Esophagus muscularis mucosa (tissue), 4 donors: ENCODE results near the gene ATP1A4. TPM values are rescaled to one million over a fixed set of nuclear protein-coding genes. Genes with fewer than 3 reads are reported as not detected.

ENCODE experiments used
- DNase-seq: peaks from one replicate; pipeline ENCODE4 v3.0.0-alpha.2; 2017; ENCODE audit errors: extremely low spot score
- H3K27ac ChIP-seq, 4 donors: fragments of 200-600 bp; sonication (generic); replicated peaks in 1 of 4; 1 replicate in 3 of 4; 2 replicates in 1 of 4; pipeline ENCODE4 v1.5.1; 2016 to 2019; ENCODE audit warnings: mild to moderate bottlenecking in 1 of 4
- H3K27me3 ChIP-seq, 4 donors: fragments of 200-600 bp; sonication (generic); one replicate each; pipeline versions ENCODE4 v1.5.1 to v1.6.0; 2016 to 2019
- H3K36me3 ChIP-seq, 4 donors: fragments of 200-600 bp; sonication (generic); one replicate each; pipeline ENCODE4 v1.5.1; 2016 to 2019
- H3K4me1 ChIP-seq, 4 donors: fragments of 200-600 bp; sonication (generic); one replicate each; pipeline ENCODE4 v1.5.1; 2016 to 2019
- H3K4me3 ChIP-seq, 4 donors: fragments of 200-600 bp; sonication (generic); 1 replicate in 2 of 4; 2 replicates in 2 of 4; pipeline ENCODE4 v1.5.1; 2016 to 2019; ENCODE audit warnings: mild to moderate bottlenecking in 4 of 4, moderate library complexity in 1 of 4
- H3K9me3 ChIP-seq, 4 donors: fragments of 200-600 bp; sonication (generic); 1 replicate in 3 of 4; 2 replicates in 1 of 4; pipeline ENCODE4 v1.5.1; 2016 to 2019
- EP300 ChIP-seq: sonication (generic); formaldehyde crosslinking; IDR thresholded peaks from one replicate; pipeline ENCODE4 v1.6.1; 2017; ENCODE audit warnings: antibody characterized with exemption
- POLR2A ChIP-seq: fragments of 450-650 bp; IDR thresholded peaks from one replicate; pipeline ENCODE4 v1.6.1; 2017; ENCODE audit warnings: antibody characterized with exemption, moderate library complexity, mild to moderate bottlenecking, low read depth
- POLR2AphosphoS5 ChIP-seq, 2 donors: sonication (generic); formaldehyde crosslinking; IDR thresholded peaks; one replicate each; pipeline ENCODE4 v1.6.1; 2017; ENCODE audit warnings: antibody characterized with exemption in 2 of 2
- WGBS: methylation state at CpG from one replicate; pipeline ENCODE4 v1.1.5; 2018; 5-methylcytosine and 5-hydroxymethylcytosine counted together
- intact Hi-C: fragments of 100-400 bp; cut with DNase I; formaldehyde crosslinking; loops from one replicate; pipeline ENCODE4 v1.15.1; 2023
- total RNA-seq, 4 donors: library from RNA; depleted of rRNA; stranded (reverse); fragments of >200 nt; gene quantifications; one replicate each; pipeline versions ENCODE4 v1.1.0 to v1.2.1, GENCODE V29; 2016
- TF ChIP-seq, protein P1 (sequence below), 3 experiments: fragments of 200-600 bp in 2 of 3; fragments of 450-650 bp in 1 of 3; sonication (generic) in 2 of 3; IDR thresholded peaks; one replicate each; pipeline ENCODE4 v1.5.1; 2017 to 2019; ENCODE audit warnings: antibody characterized with exemption in 3 of 3, mild to moderate bottlenecking in 2 of 3, moderate library complexity in 1 of 3

The ATP1A4 gene
- total RNA-seq, 4 donors from 2014 or later = 0.17 to 2.1 (median 0.98) TPM; not detected in 1

DNA sequence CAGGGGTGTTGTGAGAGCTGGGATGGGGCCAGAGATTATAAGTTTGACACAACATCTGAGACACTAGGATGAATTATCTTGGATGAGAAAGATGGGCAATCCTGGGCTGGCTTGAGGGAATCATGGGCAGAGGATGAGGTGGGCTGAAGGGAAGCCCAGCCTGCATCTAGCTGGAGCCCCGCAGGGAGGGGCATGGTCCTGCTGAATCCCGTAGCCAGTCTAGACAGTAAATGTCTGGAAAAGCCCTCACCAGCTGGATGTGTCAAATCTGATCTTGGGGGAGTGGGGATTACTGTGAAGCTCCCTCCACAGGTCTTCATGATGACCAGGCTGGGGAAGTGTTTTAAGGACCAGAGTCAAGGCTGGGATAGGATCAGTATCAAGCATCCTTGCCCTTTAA is 35.3 kb downstream of the ATP1A4 start:
- no peak for DNase-seq
- Histone ChIP-seq H3K27me3 (no peaks in the 10 kb centered on the region), H3K36me3 (no peaks in the 10 kb centered on the region), H3K4me1 (peaks cover 13 to 28% (median 26%) of the 10 kb centered on the region in 4 donors), H3K27ac (no peak overlapping the region), H3K4me3 (no peak overlapping the region), H3K9me3 (no peaks in the 10 kb centered on the region)
- 89% methylated on average over 2 of the region's 2 CpGs for WGBS
- TF ChIP-seq, protein P1, sequence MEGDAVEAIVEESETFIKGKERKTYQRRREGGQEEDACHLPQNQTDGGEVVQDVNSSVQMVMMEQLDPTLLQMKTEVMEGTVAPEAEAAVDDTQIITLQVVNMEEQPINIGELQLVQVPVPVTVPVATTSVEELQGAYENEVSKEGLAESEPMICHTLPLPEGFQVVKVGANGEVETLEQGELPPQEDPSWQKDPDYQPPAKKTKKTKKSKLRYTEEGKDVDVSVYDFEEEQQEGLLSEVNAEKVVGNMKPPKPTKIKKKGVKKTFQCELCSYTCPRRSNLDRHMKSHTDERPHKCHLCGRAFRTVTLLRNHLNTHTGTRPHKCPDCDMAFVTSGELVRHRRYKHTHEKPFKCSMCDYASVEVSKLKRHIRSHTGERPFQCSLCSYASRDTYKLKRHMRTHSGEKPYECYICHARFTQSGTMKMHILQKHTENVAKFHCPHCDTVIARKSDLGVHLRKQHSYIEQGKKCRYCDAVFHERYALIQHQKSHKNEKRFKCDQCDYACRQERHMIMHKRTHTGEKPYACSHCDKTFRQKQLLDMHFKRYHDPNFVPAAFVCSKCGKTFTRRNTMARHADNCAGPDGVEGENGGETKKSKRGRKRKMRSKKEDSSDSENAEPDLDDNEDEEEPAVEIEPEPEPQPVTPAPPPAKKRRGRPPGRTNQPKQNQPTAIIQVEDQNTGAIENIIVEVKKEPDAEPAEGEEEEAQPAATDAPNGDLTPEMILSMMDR (IDR thresholded peaks at IDR 0.05) = no peak
- intact Hi-C loops = no loop called here

DNA sequence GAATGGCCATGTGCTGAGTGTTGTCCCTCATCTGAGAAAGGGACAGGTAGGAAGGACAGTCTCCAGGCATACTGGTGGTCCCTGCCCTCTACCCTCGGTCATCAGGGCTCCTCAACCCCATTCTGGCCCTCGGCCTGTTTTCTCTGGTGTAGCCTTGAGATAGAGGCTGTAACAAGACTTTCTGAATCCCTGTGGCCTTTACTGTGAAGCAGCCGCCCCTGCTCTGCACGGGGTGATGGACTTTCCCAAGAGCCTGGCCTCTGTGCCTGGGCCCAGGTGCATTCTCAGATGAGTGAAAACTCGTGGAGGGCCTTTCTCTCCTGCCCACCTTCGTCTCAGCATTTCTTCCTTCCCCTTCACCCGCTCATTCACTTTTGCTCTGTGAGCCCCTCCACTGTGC is 36.0 kb downstream of the ATP1A4 start:
- WGBS = 88% methylated on average over 7 of the region's 7 CpGs
- TF ChIP-seq EP300 = no peak
- TF ChIP-seq POLR2A = no peak
- TF ChIP-seq, protein P1 (IDR thresholded peaks at IDR 0.05) = no peak
- TF ChIP-seq POLR2AphosphoS5 (IDR thresholded peaks at IDR 0.05) = no peak

DNA sequence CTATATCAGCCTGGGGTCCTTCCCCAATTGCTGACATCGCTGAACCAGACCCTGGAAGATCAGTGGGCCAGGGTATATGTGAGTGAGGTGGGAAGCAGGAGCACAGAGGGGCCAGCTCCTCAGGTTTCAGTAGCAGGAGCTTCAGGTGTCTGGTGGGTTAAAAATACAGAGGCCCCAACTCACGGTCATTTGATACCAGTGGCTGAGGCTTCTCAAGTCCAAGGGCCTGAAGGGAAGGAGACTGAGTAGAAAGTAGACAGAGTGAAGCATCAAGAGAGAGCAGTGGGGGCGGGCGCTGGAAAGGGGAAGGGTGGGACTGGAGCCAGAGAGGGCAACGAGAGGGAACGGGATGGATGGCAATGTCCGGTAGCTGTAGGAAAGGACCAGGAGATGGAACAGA is 36.9 kb downstream of the ATP1A4 start:
- H3K27ac ChIP-seq = no peak overlapping the region
- H3K9me3 ChIP-seq = no peaks in the 10 kb centered on the region
- intact Hi-C loops = no loop called here
- TF ChIP-seq, protein P1 (IDR thresholded peaks at IDR 0.05) = no peak
- TF ChIP-seq POLR2A = no peak
- no peak for TF ChIP-seq POLR2AphosphoS5 (IDR thresholded peaks at IDR 0.05)
- TF ChIP-seq EP300 = no peak
- no peak for DNase-seq
- H3K4me1 ChIP-seq = peaks cover 23 to 44% (median 39%) of the 10 kb centered on the region in 4 donors
- 88% methylated on average over 7 of the region's 7 CpGs for WGBS
- H3K4me3 ChIP-seq = no peak overlapping the region
- H3K27me3 ChIP-seq = no peaks in the 10 kb centered on the region
- no peaks in the 10 kb centered on the region for H3K36me3 ChIP-seq

More for the DNA sequence above, 36.0 kb downstream of the ATP1A4 start:
- no peak overlapping the region for H3K27ac ChIP-seq
- peaks cover 15 to 35% (median 30%) of the 10 kb centered on the region in 4 donors for H3K4me1 ChIP-seq
- DNase-seq = no peak
- no peaks in the 10 kb centered on the region for H3K36me3 ChIP-seq
- no peaks in the 10 kb centered on the region for H3K27me3 ChIP-seq
- intact Hi-C loops = no loop called here
- no peaks in the 10 kb centered on the region for H3K9me3 ChIP-seq
- H3K4me3 ChIP-seq = no peak overlapping the region

DNA sequence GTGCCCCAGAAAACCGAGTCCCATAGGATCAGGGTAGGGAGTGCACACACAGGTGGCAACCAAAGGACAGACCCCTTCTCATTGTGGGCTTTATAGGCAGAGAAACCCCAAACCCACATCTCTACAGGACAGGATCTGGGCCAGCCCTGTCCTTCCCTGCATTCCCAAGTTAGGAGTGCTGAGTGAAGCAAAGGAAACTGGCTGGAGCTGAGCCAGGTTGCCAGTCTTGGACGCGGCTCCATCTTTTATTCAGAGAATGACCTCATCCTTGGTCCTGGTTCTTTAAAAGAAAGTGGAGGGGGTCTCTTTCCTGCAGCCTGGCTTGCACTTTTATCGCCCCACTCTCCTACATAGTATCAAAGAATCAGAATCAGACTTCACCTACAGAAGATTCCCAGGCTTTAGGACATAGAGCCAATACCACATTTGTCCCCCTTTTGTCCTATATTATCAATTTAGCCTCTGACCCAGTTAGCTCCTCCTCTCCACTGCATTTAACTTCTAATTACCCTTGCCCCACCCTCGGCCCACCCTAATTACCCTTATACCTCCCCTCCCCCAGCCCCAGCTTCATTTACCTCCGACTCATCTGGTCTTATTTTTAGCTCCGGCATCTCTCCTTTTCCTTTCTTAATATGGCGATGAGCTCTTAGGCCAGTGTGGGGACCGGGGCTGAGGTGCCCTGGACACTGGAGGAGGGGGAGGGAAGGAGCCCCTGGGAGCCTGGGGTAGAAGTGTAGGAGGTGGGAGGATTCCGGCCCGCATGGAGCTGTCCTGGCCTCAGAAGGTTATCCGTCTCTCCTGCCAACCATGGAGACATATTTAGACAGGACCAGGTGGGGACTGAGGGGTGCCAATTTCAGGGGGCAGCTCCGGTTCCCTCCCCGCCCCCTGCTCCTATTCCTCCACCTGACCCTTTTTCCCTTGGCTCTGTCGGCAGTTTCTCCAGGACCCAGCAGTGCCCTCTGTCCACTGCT is 38.5 kb downstream of the ATP1A4 start, which contains the start of gene CASQ1:
Gene CASQ1, plus strand, starts transcription at position 927 of the 977 bp plus-strand sequence. CDS start 177 bp downstream, outside the sequence.
- no peak for TF ChIP-seq POLR2AphosphoS5 (IDR thresholded peaks at IDR 0.05)
- TF ChIP-seq, protein P1 (IDR thresholded peaks at IDR 0.05) = no peak
- no peak for TF ChIP-seq POLR2A
- no peak for TF ChIP-seq EP300
- H3K27ac ChIP-seq = peak within 1 kb of the TSS in 3 of 4 donors; percentile 13 to 68 (median 46)
- no peaks in the 10 kb centered on the region for H3K9me3 ChIP-seq
- H3K27me3 ChIP-seq = no peaks in the 10 kb centered on the region
- 45% methylated on average over 15 of the region's 15 CpGs for WGBS
- H3K4me3 ChIP-seq = no peak within 1 kb of the TSS
- DNase-seq = no peak
- no peaks in the 10 kb centered on the region for H3K36me3 ChIP-seq
- H3K4me1 ChIP-seq = peaks cover 27 to 48% (median 43%) of the 10 kb centered on the region in 4 donors
- intact Hi-C loops = no loop called here
